T-helper 1 cell (primary cell): ENCODE measurements around the gene EPHB3.

Source experiments
- DNase-seq, 5 donors: peaks; one replicate each; pipeline ENCODE4 v3.0.0-alpha.2; 2012 to 2020

Gene EPHB3

DNA sequence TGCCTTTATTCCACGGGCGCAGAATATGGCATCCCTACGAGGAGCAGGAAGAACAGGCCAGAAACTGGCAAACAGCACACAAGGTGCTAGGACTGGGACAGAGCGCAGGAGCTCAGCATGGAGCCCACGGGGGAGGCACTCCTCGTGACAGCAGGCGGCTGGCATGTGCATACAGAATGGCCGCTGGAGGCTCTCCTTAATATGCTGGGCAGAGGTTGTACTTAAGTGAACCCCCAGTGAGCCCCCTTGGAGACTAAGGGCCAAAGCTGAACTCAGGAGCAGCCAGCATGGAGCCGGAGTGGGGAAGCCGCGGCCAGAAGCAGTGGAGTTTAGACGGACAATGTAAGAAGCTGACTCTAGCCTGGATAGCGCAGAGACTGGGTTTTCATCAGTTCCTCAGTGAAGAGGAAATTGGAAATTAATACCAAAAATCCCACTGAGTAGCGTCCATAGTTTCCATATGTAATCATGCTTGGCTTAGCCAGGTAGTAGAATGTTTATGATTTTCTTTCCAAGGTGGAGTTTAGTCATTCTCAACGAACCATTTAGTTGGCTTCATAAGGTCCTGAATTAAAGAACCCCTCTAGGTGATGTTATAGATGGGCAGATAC, 69.4 kb downstream of the EPHB3 start:
- no peak for DNase-seq

DNA sequence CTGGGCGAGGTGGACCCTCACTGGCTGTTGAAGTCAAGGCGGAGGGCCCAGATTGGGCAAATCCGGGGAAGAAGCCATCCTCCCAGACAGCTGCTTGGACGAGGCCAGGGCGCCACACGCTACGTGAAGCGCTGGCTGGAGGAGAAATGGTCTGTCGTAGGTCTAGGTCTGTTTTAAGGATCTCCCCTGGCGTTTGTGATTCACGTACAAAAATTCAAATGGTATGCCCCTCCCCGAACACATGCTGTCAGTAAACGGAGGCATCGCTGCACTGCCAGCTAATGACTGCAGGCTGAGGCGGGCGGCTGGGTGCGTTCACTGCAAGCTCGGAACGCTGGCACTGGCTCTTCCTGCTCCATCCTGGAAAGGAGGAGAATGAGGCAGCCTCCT, 69.9 kb downstream of the EPHB3 start:
- no peak for DNase-seq
